Middle frontal gyrus (tissue), 1 donor: ENCODE measurements around the gene PCID2.

Experiments used
- DNase-seq: peaks from one replicate; pipeline ENCODE4 v3.0.0-alpha.2; 2015; ENCODE audit warnings: low spot score; ENCODE audit errors: extremely low spot score

PCID2 gene

DNA sequence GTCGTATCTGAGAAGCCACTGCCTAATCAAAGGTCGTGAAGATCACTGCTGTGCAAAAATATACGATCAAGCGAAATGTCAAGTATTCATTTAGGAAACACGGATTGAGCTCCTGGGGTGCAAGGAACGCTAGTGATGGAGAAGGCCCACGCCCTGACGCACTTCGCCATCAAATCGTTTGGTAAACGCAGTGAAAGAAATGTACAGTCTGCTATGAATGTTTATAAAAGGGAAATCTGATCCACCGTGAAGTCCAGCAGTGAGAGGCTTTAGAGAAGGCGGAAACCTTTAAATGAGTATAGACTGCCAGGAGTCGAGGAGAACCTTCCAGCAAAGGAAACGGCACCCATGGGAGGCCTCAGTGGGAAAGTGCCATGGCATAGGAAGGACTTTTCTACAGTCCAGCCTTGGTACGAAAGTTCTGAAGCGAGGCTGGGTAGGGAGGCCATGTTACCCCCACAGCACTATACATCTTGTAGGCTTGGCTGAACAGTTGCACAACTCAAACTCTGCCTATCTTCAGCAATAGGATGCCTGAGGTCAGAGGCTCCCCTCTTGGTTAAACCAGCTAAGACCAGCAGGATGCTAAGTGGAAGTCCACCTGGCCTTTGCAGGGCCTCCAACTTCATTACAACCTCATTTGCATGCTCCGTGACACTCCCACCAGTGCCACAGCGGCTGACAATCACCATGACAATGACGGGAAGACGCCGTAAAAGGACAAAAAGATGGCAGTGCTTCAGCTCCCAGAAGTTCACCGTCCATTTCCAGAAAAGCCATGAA, 20.4 kb downstream of the PCID2 start:
- no peak for DNase-seq

DNA sequence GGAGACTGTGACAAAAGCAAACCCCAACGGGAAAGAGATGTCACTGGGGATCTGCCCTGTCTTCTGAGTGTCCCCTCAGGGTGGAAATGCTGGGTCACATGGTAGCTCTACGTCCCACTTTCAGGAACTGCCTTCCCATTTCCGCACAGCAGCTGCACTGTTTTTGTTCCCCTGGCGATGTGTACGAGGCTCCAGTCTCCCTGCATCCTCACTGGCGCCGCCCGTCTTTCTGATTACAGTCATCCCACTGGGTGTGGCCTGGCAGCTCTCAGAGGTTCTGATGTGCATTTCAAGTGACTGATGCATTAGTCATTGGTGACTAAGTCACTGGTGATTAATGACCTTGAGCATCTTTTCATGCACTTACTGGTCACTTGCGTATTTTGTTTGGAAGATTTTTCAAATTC, 21.2 kb downstream of the PCID2 start:
- DNase-seq = no peak

DNA sequence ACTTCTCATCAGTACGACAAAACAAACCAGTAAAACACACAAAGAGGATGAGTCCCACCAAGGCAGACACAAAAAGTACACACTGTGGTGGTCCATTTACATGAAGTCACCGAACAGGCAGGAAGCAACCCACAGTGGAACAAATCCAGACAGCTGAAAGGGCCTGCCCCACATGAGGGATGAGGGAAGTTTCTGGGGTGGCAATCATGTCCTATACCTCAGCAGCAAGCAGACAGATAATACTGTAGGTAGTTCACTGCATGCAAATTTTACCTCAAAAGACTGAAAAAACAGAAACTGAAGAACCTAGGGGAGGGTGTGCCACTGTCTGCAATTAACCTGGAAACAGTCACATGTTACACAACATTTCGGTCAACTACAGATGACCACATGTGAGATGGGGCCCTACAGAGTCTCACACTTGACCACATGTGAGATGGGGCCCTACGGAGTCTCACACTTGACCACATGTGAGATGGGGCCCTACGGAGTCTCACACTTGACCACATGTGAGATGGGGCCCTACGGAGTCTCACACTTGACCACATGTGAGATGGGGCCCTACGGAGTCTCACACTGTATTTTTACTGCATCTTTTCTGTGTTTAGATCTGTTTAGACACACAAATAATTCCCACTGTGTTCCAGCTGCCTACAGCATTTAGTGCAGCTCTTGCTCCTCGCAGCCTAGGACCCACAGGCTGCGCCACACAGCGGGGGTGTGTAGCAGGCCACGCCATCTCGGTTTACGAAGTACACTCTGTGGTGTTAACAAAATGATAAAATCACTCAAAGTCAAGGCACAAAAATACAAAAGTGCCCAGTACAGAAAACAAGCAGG, 22.2 kb downstream of the PCID2 start:
- no peak for DNase-seq

DNA sequence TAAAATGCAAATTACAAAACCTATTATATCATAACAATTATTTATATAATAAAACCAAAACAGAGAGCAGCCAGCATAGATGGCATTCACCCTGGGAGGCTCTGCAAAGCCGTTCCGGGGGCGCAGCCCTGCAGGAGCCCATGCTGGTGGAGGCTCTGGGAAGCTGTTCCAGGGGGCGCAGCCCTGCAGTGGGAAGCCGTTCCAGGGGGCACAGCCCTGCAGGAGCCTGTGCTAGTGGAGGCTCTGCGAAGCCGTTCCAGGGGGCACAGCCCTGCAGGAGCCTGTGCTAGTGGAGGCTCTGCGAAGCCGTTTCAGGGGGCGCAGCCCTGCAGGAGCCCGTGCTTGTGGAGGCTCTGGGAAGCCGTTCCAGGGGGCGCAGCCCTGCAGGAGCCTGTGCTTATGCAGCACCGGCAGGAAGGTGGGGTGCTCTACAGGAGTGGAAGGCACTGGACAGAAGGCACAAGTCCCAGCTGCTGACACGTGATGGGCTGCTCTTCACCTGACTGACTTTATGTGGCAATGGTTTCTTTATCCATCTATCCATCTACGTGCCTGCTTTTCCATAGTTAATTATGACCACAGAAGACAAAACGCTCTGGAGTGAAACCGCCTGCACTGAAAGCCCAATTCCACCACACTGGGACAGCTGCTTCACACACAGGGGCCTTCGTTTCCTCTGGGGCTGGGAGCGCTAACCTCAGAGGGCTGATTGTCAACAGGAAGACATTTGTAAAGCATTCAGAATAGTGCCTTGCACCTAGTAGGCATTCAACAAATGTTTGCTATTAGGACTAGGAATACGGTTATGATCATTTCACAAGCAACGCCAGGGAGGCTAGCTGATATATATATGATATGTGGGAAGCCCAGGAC, 23.7 kb downstream of the PCID2 start:
- DNase-seq = no peak

DNA sequence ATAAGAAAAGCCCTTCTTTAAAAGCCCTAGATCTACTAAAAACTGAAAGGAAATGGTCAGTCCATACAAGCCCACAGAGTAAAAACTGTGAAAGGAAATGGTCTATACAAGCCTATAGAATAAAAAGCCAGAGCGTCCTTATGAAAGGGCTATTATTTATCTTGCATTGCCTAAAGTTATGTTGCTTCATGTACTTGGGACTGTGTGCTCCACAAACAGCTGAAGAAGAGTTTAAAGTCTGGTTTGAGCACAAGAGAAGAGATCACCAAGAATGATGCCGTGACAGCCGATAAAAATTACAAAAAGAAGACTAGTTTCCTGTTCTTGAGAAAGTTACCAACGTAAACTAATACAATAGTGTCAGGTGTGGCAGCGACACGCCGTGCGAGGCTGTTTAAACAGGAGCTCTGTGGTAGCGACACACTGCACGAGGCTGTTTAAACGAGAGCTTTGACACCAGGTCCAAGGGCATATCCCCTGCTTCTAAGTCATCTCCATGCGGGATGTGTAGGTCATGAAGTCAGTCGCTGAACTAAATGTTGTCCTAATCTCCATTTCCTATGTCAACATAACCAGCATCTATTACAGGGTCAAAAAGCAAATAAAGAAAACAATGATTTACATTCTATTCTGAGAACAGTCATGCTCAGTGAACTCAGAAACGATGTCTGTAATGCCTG, 24.9 kb downstream of the PCID2 start:
- no peak for DNase-seq

DNA sequence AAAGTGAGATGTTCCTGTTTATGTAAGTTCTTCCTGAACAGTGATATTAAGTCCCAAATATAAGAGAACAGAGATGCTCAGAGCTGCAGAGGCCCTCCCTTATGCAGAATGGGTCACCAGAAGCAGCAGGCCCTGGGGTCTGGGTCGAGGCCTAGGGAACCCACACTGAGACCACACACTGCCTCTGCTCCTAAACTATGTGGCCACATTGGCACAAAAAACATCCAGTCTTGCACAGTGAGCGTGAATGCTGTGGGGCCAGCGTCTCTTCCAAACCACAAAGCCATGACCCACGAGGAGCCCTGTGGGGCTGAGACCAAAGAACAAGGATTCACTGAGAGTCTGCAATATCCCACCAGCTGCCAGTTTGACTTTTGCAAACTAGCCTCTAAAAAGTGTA, 26.4 kb downstream of the PCID2 start:
- no peak for DNase-seq

DNA sequence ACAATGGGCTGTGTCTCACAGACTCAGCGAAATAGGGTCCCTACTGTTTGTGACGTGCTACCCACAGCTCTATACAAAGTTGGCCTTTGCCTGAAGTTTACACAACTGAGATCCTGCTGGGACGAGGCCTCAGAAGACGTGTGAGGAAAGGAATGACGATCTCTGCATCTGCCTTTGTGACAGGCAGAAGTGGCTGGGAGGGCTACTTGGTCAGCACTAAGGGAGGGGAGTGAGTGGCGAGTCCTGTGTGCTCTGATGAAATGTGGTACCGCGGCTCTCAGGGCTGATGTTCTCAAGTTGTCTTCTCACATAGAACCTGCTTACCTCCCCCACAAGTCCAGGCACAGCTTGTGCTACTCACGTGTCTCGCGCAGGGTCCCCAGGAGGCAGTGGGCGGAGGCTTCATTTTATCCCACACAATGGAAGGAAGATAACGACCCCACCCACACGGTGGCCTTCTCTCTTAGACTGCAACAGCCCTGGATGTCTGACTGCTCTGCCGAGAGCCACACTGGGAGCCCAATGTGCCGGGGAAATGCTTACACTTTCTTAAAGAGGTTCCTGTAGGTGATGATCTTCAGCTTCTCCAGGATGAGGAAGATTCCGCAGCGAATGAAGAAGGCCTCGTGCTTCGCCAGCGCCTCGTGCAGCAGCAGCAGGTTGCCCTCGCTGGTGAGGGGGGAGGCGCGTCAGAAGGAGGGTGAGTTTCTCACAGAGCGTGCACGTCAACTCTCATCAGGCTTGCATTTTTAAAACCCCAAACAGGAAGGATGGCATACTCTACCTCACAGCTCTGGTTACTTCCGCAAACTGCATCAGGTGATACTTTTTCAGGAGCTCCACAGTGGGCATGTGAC, 28.9 kb downstream of the PCID2 start:
- no peak for DNase-seq

DNA sequence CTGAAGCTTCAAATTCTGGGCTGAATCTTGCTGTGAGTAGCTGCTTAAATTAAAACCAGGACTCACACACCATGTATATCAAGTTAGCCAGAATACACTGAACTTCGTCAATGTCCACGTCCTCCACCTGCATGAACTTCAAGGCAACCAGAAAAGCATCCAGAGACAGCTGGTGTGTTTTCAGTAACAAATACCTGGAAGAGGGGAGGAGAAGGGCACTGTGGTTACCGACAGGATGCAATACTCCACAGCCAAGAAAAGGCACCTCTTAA, 29.6 kb downstream of the PCID2 start:
- DNase-seq = no peak

DNA sequence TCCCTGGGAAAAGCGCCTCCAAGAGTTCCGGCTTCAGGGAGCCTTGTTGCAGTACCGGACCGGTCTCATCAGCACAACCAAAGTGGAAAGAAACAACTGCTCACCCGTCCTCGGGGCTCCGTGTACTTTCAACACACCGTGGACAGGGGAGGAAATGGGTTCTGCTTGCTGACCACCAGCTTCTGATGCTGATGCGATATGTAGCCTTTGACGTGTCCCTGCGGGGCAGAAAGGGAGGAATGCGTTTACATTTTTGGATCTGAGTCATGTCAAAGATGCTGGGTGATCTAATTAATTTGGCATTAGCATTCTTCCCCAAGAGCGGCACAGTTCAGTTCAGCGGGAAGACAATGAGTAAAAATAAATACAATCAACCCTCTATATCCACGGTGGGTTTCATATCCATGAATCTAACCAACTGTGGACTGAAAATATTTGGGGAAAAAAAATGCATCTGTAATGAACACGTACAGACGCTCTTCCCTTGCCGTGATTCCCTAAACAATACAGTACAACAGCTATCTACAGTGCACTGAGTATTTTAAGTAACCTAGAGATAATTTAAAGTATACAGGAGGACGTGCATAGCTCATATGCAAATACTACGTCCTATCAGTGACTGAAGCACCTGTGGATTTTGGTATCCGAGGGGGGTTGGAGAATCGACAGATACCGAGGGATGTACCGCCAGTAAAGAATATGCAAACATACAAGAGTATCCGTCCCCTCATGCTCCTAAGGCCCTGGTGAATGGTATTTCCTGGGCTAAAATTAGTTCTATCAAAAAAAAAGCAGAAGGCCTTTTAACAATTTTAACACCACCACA, 30.2 kb downstream of the PCID2 start:
- DNase-seq = no peak

DNA sequence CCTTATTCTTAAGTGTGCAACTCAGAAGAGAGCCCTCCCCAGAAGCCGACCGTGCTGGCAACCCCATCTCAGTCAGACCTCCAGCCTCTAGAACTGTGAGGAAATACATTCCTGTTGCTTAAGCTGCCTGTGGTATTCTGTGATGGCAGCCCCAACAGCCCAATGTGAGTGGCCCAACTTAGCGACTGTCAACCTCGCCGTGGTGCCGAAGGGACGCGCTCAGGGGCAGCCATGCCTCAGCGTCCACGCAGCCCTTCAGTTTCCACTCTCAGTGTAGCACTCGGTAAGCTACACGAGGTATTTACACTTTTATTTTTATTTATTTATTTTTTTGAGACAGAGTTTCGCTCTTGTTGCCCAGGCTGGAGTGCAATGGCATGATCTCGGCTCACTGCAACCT, 31.6 kb downstream of the PCID2 start:
- no peak for DNase-seq

DNA sequence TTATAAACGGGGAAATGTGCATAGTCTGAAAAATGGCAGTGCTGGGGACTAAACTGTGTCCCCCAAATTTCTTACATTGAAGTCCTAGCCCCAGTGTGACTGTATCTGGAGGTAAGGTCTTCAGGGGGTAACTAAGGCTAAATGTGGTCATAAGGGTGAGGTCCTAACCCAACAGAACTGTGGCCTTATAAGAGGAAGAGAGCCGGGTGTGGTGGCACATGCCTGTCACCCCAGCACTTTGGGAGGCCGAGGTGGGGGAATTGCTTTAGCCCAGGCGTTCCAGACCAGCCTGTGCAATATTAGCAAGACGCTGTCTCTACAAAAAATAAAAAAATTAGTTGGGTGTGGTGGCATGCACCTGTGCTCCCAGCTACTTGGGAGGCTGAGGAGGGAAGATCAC, 32.2 kb downstream of the PCID2 start:
- DNase-seq = no peak

DNA sequence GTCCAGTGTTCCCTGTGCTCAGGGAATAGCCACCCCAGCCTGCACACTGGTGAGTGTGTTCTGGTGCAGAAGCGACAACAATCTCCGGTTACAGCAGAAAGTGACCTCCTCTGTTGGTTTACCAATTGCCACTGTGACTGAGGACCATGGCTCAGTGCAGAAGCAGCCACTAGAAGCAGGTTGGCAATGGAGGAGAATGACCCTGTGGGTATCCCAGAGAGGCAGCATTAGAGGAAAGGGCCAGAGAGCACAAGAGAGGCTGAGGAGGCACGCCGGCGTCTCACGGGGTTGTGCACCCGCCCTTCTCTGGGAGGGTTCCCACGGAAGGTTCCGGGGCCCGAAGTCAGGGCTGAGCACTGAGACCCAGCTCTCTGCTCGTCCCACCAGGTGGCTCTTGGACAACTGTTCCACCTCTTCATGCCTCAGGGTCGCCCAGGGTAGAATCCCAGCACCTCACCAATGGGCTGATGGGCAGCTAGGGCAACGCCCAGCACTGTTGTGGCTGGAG, 36.0 kb downstream of the PCID2 start:
- no peak for DNase-seq

DNA sequence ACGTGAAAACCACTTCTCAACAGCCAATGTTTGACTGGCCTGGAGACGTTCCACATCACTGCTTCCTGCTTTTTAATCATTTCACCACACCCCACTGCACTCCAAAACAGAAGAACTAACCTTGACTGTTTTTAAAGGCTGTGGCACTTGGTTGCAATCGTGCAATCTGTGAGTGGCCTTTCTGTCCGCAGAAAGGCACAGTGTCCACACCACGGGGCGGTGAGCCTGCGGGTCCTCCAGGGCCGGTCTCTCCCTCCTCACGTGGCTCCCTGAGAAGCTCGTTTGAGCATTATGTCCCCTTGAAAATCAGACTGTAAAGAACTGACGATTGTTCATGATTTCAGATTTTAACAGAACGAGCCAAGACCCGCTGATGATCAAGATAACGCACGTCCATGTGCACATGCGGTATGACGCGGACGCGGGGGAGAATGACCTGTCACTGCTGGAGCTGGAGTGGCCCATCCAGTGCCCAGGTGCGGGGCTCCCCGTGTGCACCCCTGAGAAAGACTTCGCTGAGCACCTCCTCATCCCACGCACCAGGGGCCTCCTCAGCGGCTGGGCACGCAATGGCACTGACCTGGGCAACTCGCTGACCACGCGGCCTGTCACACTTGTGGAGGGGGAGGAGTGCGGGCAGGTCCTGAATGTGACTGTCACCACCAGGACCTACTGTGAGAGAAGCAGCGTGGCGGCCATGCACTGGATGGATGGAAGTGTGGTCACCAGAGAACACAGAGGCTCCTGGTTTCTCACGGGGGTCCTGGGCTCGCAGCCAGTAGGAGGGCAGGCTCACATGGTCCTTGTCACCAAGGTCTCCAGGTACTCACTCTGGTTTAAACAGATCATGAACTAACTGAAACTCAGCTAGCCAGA, 37.0 kb downstream of the PCID2 start:
- no peak for DNase-seq

DNA sequence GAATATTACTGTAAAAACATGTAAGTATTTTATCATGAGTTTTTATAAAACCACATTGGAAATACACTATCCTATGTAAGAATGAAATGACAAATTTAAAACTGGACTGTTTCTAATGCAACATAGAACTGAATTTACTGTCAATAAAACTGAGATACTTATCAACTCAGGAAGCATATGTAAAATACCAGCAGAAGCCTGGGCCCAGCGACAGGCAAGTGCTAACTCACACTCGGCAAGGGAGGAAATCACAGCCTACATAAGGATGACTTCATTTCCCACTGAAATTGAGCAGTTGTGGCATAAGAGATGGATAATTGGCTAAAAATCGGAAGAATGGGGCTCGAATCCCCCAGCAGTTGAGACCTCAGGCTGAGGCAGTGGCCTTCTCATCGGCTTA, 38.0 kb downstream of the PCID2 start:
- DNase-seq = no peak

DNA sequence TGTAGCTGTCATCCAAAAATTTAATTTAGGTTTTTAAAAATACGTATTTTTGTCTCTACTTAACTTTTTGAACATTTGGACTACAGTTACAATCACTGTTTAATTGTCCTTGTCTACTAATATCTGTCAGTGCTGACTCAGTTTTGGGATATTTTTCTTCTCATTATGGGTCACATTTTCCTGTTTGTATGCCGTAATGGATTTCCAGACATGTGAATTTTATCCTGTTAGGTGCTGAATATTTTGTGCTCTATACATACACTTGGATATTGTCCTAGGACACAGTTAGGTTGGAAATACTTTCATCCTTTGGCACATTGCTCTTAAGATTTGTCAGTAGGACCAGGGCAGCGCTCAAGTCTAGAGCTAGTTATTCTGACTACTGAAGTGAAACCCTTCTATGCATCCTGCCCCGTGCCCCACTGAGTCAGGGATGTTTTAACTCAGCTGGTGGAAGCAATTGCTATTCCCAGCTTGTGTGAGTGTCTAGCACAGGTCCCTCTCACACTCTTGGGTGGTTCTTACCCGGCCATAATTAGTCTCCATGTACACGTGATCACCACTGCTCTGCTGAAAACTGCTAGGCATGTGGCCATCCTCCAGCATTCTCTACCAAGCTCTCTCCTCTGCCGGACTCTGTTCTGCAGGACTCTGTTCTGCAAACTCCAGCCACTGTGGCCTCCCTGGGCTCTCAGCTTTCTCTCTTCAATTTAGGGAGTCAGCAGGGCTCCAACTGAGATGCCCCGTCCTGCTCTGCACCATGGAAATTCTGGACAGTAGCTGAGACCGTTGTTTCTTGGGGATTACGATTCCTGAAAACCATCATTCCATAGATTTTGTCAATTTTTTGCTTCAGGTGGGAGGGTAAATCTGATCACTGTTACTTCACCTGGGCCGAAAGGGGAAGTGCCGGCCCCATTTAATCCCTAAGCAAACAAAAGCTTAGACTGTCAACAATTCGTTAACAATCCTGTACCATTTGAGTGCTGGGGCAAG, 38.9 kb downstream of the PCID2 start:
- DNase-seq = no peak

DNA sequence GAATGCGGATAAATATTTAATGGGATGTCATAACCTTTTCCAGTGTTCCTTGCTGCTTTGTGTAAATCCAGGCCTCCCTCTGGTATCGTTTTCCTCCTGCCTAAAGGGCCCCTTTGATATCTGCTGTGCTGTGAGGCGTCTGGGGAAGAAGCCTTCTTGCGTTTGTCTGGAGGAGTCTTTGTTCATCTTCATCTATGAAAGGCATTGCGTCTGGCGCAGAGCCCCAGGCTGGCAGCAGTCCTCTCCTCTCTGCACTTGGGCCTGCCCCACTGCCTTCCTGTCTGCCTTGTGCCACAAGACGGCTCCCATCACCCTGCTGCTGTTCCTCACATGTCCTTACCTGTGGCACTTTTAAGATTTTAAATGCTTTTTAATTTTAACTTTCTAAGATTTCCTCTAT, 40.3 kb downstream of the PCID2 start:
- no peak for DNase-seq

DNA sequence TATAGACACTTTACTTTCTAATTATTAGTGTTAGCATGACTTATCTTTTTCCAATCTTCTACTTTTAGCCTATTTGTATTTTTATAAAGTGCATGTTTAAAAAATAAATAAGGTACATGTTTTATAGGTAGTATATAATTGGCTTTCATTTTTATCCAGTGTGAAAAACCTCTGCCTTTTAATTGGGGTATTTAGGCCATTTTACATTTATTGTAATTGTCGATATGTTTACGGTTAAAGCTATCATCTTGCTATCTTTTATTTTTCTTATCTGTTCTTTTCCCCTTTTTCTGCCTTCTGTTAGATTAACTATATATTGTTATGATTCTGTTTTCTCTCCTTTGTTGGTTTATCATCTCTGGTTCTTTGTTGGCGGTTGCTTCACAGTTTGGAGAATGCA, 40.9 kb downstream of the PCID2 start:
- DNase-seq = no peak
